ENCODE measurements around the gene BUD13. TPM values are rescaled to one million over a fixed set of nuclear protein-coding genes. Genes with fewer than 3 reads are reported as not detected.

BUD13 gene
- total and polyA plus RNA-seq, 2 of the 13 experiments (the other 11 are each of a cell fraction or from before 2014, with no cell fraction given): 13.3 to 25.9 TPM

DNA sequence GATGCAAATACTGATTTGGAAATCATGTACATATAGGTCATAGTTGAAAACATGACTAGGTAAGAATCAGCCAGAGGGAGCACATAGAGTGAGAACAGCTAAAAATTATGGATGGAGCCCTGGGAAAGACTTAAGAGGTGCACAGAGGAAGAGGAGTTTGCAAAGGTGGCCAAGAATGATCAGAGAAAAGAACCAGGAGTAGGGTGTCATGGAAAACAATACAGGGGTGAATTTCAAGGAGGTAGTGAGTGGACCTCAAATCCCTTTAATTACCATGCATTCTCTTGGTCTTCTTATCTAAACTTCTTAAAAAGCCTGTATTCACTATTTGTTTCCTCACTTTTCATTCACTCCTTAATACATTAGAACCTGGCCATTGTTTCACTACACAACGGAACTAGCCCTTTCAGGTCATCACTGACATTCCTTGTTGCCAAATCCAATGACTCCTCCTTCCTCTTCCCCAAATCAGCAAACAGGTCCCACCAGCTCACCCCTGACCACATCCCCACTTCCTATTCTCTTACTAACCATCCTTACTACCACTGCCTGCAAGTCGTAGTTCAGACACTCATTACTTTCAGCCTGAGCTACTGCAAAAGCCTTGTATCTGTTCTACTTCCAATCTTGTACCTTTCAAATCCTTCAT lies 22.6 kb downstream of the BUD13 start (continued):
- no peak for TF ChIP-seq ZNF768 (CRISPR knock-in tag; IDR thresholded peaks at IDR 0.05)

DNA sequence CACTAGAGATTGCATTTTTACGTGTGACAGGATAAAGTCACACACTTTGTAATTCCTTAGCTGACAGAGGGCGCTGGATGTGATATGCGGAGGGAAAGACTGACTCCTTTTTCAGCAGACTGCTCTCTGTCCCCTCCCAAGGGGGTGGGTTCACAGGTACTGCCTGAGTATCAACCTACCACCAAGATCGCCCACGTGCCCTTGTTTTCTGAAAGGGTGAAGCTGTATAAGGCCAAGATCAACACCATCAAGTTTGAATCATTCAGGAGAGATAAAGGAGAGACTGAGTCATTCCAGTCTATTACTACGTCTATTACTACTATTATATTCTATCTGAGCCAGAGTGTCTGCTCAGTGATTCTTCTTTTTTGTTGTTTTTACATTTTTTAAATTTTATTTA lies 30.7 kb downstream of the BUD13 start:
- intact Hi-C loops (cut with micrococcal nuclease; ENCODE audit: unreplicated experiment) (no loop called here), in situ Hi-C loops (cut with HindIII; ENCODE audit: extremely low pct_ligation_motif_present, low pct_unique_long_range_greater_than_20kb) (no loop called here)
- POLR2A ChIA-PET: no interaction called here
- H3K9me3 ChIP-seq (ENCODE audit: low read length): no peaks in the 10 kb centered on the region
- no peak for TF ChIP-seq TRIM24 (CRISPR knock-in tag; IDR thresholded peaks at IDR 0.05)
- TF ChIP-seq IKZF4 (CRISPR knock-in tag; IDR thresholded peaks at IDR 0.05; ENCODE audit: borderline replicate concordance, low read depth, not compliant biosample characterization): no peak
- TF ChIP-seq ZFP37 (CRISPR knock-in tag; IDR thresholded peaks at IDR 0.05; ENCODE audit: borderline replicate concordance): no peak
- TF ChIP-seq, protein P1, sequence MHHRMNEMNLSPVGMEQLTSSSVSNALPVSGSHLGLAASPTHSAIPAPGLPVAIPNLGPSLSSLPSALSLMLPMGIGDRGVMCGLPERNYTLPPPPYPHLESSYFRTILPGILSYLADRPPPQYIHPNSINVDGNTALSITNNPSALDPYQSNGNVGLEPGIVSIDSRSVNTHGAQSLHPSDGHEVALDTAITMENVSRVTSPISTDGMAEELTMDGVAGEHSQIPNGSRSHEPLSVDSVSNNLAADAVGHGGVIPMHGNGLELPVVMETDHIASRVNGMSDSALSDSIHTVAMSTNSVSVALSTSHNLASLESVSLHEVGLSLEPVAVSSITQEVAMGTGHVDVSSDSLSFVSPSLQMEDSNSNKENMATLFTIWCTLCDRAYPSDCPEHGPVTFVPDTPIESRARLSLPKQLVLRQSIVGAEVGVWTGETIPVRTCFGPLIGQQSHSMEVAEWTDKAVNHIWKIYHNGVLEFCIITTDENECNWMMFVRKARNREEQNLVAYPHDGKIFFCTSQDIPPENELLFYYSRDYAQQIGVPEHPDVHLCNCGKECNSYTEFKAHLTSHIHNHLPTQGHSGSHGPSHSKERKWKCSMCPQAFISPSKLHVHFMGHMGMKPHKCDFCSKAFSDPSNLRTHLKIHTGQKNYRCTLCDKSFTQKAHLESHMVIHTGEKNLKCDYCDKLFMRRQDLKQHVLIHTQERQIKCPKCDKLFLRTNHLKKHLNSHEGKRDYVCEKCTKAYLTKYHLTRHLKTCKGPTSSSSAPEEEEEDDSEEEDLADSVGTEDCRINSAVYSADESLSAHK (CRISPR knock-in tag; IDR thresholded peaks at IDR 0.05; ENCODE audit: borderline replicate concordance): no peak
- TF ChIP-seq, protein P2, sequence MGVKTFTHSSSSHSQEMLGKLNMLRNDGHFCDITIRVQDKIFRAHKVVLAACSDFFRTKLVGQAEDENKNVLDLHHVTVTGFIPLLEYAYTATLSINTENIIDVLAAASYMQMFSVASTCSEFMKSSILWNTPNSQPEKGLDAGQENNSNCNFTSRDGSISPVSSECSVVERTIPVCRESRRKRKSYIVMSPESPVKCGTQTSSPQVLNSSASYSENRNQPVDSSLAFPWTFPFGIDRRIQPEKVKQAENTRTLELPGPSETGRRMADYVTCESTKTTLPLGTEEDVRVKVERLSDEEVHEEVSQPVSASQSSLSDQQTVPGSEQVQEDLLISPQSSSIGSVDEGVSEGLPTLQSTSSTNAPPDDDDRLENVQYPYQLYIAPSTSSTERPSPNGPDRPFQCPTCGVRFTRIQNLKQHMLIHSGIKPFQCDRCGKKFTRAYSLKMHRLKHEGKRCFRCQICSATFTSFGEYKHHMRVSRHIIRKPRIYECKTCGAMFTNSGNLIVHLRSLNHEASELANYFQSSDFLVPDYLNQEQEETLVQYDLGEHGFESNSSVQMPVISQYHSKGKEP (CRISPR knock-in tag; IDR thresholded peaks at IDR 0.05): no peak
- no peak for TF ChIP-seq CTCF (CRISPR knock-in tag; IDR thresholded peaks at IDR 0.05)
- no peak for TF ChIP-seq ZKSCAN5 (CRISPR knock-in tag; IDR thresholded peaks at IDR 0.05)
- TF ChIP-seq, protein P3, sequence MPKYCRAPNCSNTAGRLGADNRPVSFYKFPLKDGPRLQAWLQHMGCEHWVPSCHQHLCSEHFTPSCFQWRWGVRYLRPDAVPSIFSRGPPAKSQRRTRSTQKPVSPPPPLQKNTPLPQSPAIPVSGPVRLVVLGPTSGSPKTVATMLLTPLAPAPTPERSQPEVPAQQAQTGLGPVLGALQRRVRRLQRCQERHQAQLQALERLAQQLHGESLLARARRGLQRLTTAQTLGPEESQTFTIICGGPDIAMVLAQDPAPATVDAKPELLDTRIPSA (CRISPR knock-in tag; IDR thresholded peaks at IDR 0.05; ENCODE audit: borderline replicate concordance): no peak
- TF ChIP-seq NFE2 (CRISPR knock-in tag; IDR thresholded peaks at IDR 0.05): no peak
- TF ChIP-seq ARNT2 (CRISPR knock-in tag; IDR thresholded peaks at IDR 0.05; ENCODE audit: low read depth): no peak
- peaks cover 2 to 9% of the 10 kb centered on the region in 2 experiments; a peak in 2 of 5 replicates for H3K36me3 ChIP-seq (replicated peaks in 1 of 2; ENCODE audit: control insufficient read depth in 1 of 2, insufficient read depth in 2 of 2, low read length in 2 of 2)
- peaks cover 15% of the 10 kb centered on the region for H3K4me1 ChIP-seq (ENCODE audit: insufficient read depth, low read length)
- H3K79me2 ChIP-seq (ENCODE audit: insufficient read depth, low read length): no peaks in the 10 kb centered on the region
- WGBS (ENCODE audit: low lambda C conversion rate): 83% methylated on average over 6 of the region's 6 CpGs
- no peak overlapping the region for H3K27ac ChIP-seq (ENCODE audit: extremely low read length, insufficient read depth, low read length)
- CTCF ChIA-PET (ENCODE audit: low intra/inter-chr PET ratio, low total read pairs): interaction anchor here (1.7 kb wide), 1 partner anchor 10 kb away, joined by 10 read pairs; no protein-coding TSS in a partner anchor
- no TSS peak for BruUV-seq (replicated peaks)
- H3K9ac ChIP-seq (ENCODE audit: insufficient read depth, low read depth, low read length): no peak overlapping the region
- no peak overlapping the region for H3K4me2 ChIP-seq (ENCODE audit: low read depth, low read length)
- FAIRE-seq: no peak
- H4K20me1 ChIP-seq (ENCODE audit: insufficient read depth, low read length): no peaks in the 10 kb centered on the region
- ATAC-seq: no peak
- H2AFZ ChIP-seq (ENCODE audit: low read length): no peak overlapping the region
- DNase-seq (ENCODE audit: low spot score): no peak
- no peak overlapping the region for H3K4me3 ChIP-seq (replicated peaks in 1 of 3; ENCODE audit: insufficient read depth in 1 of 3, low read depth in 2 of 3, low read length in 3 of 3)
- no peaks in the 10 kb centered on the region for H3K27me3 ChIP-seq (ENCODE audit: control insufficient read depth in 1 of 2, insufficient read depth in 2 of 2, low read length in 2 of 2)

All from HepG2 (cell line).